Activated gamma-delta T cell treated with Interleukin-2 at 50 U/mL for 16 hours (primary cell): ENCODE measurements around the gene UCHL1.

Experiments used
- DNase-seq: peaks from one replicate; pipeline ENCODE4 v3.0.0-alpha.2; 2020

Gene UCHL1

DNA sequence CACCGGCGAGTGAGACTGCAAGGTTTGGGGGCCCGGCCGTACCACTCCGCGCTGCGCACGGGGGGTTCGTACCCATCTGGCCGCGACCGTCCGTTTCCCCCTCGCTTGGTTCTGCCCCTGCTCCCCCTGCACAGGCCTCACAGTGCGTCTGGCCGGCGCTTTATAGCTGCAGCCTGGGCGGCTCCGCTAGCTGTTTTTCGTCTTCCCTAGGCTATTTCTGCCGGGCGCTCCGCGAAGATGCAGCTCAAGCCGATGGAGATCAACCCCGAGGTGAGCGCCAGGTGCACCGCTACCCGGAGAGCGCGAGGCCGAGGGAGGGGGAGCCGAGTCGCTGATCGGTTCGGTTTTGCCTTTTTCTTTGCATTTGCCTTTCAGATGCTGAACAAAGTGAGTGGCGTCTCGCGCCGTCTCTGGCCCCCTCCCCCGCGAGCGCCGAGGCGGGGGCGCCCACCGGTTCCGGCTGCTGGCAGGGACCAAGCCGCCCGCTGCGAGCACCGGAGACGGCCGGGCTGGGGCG lies at the start of gene UCHL1:
UCHL1 (plus strand) TSS at position 189 of the 517 bp plus-strand sequence; CDS start at position 238, 49 bp downstream.
- DNase-seq = no peak

DNA sequence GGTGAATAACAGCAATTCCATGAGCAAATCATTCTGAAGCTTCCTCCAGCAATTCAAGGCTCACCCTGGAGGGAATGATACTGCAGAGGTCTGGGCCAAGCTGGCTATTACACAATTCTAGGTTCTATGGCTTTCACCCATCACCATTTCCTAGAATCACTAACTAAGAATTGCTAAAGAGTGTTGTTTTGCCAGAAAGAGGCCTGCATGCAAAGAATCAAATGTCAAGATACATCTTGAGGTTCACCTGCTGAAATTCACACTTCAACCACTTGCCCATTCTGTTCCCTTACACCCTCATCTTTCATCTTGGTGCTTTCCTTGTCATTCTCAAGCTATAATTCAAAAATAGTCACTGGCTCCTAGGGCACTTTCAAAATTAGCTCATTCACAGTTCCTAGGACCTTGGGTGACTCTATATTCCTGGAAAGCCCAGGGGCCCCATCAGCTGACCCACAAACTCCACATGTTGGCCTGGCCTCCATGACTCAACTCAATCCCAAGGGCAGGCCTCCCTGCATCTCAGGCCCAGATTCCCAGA lies 49.4 kb upstream of the UCHL1 start:
- no peak for DNase-seq

DNA sequence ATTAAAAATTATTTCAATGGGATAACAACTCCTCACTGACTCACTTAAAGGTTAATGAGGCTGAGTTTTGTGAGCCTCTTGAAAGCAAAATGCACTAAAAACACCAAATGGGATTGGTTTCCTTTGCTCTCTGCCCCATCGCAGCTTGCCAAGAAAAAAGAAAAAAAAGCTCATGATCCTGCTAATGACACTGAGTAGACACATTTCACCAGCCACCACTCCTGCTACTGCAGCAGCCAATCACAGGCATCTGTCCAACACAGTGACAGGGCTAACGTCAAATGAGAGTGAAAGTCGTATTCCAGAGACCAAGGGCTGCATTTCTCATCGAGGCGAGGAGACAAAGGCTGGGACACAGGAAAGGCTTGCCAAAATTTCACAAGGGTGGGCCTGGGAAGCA lies 47.5 kb upstream of the UCHL1 start:
- DNase-seq = no peak

DNA sequence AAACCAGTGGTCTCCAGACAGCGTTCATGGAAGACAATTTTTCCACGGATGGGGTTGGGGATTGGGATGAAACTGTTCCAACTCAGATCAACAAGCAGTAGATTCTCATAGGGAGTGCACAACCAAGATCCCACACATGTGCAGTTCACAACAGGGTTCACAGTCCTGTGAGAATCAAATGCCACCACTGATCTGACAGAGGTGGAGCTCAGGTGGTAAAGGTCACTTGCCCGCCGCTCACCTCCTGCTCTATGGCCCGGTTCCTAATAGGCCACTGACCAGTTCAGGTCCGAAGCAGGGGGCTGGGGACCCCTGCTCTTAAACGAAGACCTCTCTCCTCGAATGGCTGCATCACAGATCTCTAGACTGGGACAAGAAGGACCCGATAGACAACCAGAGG lies 46.8 kb upstream of the UCHL1 start:
- no peak for DNase-seq

DNA sequence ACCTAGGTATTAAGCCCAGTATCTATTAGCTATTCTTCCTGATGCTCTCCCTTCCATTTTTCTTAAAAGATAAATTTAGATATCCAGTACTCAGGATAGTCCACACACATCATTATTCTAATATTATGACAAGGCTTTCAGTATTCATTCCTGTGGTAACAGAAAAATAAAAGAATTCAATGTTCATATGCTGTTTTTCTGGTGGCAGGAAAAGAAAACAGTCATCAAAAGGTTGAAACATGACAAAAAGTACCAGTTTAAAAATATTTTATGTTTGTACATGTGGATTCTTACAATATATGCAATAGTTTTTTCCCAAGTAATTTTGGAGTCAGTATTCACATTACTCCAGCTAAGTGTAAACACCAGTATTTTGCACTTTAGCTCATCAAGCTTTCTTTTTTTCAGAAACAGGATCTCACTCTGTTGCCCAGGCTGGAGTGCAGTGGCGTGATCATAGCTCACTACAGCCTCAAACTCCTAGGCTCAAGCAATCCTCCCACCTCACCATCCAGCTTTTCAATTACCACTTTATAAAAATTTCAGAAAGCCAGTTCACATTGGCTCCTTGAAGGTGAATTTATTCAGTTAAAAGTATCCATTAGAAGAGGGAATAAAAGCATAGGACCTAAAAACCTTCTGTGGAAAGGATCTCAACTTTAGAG lies 44.6 kb upstream of the UCHL1 start:
- DNase-seq = no peak

DNA sequence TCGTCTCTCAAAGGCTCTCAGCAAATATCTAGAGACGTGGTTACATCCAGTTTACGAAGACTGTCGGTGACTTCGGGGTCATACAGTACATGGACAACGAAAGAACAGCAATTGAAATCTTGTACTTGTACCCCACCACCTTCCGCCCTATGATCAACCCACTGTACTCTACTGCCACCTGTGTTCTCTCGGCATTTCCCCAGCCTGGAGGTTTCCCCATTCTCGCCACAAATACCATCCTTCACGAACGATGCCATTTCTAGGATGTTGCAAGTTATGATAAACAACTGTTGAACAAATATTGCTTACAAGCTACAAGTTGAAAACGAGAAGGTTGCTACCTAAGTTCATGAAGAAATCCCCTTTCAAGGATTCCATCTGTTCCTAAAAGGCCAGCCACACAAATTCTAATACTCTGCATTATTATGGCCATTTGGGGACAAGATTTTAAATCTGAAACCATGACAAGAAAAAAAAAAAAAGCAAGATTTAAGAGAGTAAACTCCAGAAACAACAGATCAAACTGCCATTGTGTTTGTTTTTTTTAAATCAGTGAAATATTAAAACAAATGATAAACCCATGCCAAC lies 44.0 kb upstream of the UCHL1 start:
- DNase-seq = no peak

DNA sequence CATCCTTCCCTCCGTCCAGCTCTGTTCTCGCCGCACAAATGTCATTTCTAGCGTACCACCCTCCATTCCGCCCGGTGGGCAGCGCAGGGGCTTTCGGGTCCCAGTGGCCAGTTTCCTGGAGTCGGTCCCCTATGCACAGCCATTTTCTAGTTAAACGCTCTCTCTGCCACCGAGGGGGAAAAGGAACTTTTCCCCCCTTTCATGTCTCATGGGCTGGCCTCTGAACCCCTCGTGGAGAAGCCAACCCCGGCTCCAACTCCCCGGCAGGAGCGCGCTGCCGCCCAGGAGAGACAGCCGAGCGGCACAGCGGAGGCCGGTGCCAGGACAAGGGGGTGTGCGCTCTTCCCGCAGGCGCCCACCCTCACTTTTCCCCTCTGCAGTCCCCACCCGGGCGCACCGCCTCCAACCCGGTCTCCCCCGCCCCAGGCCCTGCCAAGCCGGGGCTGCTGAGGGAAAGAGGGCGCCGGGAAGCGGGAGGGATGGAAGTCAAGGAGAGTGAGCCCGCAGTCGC lies 43.0 kb upstream of the UCHL1 start:
- no peak for DNase-seq

DNA sequence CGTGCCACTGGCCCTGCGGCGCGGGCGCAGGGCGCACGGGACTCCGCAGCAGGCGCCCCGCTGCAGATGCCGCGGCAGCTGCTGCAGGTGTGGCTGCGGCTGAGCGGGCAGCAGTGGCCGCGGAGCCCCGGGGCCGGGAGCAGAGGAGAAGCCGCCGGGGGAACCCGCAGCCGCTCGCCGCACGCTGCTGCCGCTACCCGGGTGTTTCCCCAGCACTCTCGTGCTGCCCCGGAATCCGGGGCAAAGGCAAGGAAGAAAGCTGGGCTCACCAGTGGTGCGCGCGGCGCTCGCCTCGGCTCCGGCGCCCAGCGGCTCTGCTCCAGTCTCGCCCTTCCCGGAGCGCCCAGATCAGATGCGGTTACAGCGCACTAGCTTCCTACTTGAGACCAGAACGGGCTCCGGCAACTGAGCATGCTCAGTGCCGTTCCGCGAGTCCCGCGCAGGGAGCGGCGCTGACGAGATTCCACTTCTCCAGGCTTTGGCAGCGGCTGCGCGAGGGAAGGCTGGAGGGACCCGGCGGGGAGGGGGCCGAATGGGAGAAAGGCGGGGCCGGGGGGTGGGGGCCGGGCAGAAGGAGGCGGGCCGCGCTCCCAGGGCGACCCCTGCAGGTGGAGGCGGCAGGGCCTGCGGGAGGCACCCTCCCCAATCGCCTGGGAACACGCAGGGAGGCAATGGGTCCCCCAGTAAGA lies 42.4 kb upstream of the UCHL1 start, which contains the start of gene APBB2:
APBB2 (minus strand) TSS at position 407 of the 689 bp plus-strand sequence. CDS start 181,288 bp downstream, outside the sequence.
- no peak for DNase-seq

DNA sequence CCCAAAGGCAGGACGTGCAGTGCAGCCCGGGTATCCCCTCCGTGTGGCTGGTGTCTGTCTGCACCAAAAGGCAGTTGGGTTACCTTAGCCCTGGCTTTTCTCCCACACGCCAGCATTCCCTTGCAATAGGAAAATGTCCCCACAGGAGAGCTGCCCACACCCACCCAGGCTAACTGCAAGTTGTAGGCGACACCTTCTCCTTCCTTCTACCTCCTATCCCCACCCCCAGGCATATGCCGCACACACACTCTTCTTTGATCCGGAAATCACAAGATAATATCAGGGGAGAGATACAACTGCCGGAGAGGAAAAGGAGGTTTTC lies 41.9 kb upstream of the UCHL1 start:
- DNase-seq = no peak

DNA sequence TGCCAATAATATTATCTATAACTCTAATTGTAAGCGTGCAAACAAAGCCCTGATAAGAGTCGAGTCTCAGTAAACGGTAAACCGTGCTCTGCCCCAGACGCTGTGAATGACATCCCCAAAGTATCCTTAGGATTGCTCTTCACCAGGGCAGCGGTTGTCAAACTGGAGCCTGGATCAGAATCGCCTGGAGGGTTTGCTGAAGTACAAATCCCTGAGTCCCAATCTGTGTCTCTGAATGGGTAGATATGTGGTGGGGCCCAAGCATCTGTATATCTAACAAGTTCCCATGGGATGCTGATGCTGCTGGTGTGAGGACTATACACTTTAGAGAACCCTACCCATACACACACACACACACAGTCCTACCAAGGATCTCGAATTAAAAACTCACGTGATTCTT lies 41.6 kb upstream of the UCHL1 start:
- DNase-seq = no peak

DNA sequence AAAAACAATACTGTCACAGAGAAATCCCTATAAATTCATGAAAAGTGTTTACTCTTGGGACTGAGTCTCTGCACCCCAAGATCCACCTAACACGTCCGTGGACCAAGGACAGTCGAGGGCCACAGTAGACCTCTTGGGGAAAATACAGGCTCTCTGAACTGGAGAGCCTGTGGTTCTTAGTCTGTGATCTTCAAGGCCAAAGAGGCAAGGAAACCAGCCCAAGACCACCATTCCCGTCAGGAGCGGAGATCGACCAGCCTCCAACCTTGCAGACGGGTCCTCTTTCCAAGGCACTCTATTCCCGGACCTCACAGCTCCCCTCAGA lies 40.8 kb upstream of the UCHL1 start:
- no peak for DNase-seq

DNA sequence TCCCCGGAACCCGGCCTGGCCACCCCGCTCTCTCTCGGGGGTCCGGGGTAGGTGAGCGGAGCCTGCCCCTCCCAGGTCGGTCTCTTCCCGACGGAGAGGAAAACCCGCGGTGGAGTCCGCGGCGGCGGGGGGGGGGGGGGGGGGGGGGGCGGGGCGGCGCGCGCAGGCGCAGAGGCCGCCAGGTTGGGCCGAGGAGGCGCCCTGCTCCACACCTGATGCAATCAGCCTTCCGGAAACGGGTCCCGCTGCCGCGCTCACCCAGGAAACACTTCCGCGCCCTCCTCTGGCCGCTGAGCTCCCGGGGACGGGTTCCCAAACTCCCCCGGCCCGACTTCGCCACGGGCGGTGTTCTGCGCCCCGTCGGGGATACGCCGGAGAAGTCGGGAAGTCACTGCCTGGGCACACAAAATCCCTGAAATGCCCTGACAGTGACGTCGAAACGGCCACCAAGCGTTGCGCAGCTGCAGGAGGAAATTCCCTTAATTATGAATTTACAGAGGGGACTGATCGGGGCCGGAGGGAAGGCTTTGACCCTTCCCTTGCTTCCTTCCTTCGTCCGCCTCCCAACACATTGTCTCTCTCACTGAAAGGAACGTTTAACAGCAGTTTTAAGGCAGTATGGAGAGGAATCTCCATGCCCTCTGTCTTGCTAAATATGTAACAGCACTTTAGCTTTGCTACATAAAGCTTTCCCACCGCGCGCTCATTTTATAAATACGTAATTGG lies 40.3 kb upstream of the UCHL1 start:
- no peak for DNase-seq

DNA sequence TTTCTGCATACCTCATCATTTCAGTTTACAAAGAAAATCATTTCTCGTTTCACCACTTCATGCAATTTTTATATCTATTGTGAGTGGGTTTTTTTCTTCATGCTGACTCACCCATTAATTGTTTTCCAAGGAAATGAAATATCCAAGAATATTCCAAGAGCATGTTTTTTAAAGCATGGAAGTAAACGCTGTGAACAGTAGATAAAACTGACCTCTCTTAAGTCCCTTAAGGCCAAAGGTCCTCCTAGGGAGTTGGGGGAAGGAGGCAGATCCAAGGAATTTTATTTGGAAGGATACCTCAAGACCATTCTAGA lies 39.8 kb upstream of the UCHL1 start:
- no peak for DNase-seq

DNA sequence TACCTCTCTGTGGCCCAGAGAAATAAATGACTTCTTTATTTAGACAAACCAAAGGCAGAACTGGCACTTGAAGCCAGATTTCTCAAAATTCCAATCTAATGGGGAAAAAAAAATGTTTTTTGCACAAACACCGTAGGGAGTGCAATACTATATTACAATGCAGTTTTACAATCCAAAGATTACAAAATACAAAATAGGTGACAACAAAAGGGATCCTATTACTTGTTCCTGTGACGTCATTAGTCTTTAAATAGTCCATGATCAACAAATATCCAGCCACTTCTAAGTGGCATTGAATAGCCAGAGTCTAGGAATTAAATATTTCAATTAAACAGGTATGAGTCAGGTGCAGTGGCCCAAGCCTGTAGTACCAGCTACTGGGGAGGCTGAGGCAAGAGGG lies 39.4 kb upstream of the UCHL1 start:
- no peak for DNase-seq

DNA sequence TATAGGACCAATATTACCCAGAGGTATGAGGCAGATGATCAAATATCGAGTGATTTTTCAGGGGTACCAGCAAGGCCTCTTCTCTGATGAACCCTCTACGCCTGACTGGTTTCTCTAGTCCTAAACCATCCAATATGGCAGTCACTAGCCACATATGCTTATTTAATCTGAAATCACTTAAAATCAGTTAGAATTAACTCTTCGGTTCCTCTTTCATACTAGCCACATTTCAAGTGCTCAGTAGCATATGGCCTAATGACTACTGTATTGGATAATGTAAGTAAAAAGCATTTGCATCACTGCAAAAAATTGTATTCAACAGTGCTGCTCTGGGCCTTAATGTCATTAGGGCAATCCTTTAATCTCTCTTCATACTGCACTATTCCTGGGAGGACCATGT lies 38.0 kb upstream of the UCHL1 start:
- no peak for DNase-seq

DNA sequence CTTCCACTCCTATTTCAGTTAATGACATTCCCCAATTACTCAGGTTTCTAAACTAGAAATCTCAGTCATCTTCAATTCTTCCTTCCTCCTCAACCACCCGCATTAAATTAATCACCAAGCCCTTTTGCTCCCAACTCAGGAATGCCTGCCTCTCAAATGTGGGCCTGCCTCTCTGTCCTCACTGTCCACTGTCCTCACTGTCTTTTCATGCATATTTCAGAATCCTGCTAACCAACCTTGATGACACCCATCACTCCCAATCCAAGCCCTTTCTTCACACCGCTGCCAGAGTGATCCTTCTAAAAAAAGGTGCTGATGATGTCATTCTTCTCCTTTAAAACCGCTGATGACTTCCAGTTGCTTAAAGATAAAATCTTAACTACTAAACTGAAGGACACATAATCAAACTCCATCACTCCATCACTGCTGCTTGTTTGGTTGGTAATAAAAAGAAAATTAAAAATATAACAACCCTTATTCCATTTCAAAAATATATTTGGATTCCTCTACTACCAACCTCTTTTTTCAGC lies 37.2 kb upstream of the UCHL1 start:
- no peak for DNase-seq

DNA sequence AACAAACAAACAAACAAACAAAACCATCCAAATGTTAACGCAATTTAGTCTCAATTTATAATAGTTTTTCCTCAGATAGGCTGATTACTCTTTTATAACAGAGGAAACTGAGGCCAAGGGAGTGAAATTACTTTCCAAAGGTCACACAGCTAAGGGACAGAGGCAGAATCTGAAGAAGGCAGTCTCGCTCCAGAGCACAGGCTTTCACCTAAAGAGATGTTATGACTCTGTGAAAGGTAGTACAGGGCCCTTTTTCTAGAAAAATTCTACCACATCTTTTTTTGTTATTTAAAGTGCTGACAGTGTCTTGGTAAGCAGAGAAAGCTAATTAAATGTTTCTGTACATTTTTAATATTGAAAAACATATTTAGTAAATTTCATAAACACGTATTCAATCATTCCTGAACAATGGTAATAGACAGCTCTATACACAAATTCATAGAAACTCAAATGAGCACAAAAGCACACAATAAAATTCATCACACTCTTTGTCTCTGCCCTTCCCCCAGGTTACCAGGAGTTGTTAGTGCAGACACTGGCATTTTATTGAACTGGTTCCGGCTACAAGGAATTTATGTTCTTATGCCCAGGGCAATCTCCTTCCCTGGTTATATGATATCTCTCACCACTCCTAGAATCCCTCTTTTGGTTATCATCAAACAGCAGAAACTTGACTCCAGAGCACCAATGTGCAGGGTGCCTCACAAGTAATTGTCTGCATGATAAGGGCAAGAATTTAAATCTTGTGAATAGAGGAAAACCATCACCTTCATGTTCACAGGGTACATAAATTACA lies 34.7 kb upstream of the UCHL1 start:
- no peak for DNase-seq

DNA sequence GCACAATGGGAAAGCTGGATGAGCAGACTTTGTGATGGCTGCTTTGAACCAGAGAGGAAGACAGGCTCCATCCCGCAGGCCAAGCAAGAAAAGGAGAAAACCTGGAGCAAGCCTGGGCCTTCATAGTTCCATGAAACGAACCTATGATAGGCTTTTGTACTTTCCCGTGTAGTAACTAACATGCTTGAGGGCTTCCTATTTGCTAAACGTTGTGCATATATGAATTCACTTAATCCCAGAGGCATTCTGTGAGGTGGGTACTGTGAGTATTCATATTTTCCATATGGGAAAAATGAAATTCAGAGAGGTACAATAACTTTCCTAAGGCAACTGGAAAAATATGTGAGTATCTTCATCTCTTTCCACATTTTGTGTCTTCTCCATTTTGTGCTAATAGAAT lies 28.8 kb upstream of the UCHL1 start:
- no peak for DNase-seq

DNA sequence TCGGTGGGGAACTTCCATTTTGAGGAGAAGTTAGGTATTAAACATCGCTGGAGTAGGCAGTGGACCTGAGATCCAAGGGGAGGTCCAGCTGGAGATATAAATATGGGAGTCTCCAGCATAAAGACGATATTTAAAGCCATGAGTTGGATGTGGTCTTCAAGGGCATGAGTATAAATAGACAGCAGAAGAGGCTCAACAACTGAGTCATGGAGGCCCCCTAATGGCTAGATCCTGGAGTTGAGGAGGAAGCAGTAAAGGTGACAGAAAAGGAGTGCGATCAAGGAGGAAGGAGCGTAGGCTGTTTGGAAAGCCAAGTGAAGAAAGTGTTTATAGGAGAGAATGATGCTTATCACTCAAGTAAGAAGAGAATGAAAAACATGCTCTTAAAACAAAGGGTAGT lies 24.3 kb upstream of the UCHL1 start:
- no peak for DNase-seq

DNA sequence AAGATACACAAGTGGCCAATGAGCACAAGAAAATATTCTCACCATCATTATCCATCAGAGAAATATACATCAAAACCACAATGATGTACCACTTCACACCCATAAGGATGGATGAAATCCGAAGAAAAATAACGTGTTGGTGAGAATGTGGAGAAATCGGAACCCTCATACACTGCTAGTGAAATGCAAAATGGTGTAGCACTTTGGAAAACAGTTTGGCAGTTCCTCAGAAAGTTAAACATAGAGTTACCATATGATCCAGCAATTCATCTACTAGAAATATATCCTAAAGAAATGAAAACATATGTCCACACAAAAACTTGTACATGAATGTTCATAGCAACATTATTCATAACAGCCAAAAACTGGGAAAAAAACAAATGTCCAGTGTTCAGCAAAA lies 23.9 kb upstream of the UCHL1 start:
- no peak for DNase-seq

DNA sequence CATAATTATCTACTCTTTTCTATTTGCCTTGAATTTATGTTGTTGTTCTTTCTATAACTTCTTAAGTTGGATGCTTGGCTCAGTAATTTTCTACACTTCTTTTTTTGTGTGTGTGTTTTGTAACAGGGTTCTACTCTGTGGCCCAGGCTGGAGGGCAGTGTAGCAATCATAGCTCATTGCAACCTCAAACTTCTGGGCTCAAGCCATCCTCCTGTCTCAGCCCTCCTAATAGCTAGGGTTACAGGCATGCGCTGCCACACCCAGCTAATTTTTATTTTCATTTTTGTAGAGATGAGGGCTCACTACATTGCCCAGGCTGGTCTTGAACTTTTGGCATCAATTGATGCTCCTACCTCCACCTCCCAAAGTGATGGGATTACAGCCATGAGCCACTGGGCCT lies 20.7 kb upstream of the UCHL1 start:
- no peak for DNase-seq

DNA sequence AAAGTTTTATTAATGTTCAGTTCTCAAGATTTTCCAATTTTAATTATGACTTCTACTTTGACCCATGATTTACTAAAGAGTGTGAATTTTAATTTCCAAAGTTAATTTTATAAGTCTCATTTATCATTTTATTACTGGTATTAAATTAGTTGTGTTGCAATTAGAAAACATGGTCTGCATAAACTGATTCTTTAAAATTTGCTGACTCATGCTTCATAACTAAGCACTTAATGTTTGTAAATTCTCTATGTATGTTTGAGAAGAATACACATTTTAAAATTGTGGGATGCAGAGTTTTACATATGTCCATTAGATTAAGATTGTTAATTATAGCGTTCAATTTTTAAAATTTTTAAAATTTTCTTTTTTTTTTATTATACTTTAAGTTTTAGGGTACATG lies 20.2 kb upstream of the UCHL1 start:
- no peak for DNase-seq
